Measurements from ENCODE around the gene MPPED2.

- TF ChIP-seq, protein P1, sequence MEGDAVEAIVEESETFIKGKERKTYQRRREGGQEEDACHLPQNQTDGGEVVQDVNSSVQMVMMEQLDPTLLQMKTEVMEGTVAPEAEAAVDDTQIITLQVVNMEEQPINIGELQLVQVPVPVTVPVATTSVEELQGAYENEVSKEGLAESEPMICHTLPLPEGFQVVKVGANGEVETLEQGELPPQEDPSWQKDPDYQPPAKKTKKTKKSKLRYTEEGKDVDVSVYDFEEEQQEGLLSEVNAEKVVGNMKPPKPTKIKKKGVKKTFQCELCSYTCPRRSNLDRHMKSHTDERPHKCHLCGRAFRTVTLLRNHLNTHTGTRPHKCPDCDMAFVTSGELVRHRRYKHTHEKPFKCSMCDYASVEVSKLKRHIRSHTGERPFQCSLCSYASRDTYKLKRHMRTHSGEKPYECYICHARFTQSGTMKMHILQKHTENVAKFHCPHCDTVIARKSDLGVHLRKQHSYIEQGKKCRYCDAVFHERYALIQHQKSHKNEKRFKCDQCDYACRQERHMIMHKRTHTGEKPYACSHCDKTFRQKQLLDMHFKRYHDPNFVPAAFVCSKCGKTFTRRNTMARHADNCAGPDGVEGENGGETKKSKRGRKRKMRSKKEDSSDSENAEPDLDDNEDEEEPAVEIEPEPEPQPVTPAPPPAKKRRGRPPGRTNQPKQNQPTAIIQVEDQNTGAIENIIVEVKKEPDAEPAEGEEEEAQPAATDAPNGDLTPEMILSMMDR (IDR thresholded peaks at IDR 0.05; ENCODE audit: low read depth, low read length), result no peak
- TF ChIP-seq POLR2A (IDR thresholded peaks at IDR 0.05; ENCODE audit: extremely low read depth, insufficient read length) (no peak), MYC (IDR thresholded peaks at IDR 0.05; ENCODE audit: low read depth, low read length) (no peak)
These were observed 282 bp downstream of the MPPED2 start for GRCh38 chr11:30585892-30586250.
